ENCODE results near the gene RIN3.

Gene RIN3
- total RNA-seq, result 8.9 to 50.5 (median 23.5) reads per million in 9 experiments

- H3K9me3 Mint-ChIP-seq, result no peaks in the 10 kb centered on the region
- H3K4me1 Mint-ChIP-seq (ENCODE audit: low read depth in 2 of 2), result peaks cover 43 to 48% of the 10 kb centered on the region in 2 donors
- H3K4me3 Mint-ChIP-seq, result peak within 1 kb of the TSS; percentile 85
- H3K27ac Mint-ChIP-seq, result peak within 1 kb of the TSS; percentile 92 to 99
- DNase-seq, result peak; percentile 40 to 43 (median 40)
- peak; percentile 70 for ATAC-seq (replicated peaks)
- no peaks in the 10 kb centered on the region for H3K27me3 Mint-ChIP-seq
- peaks cover 6% of the 10 kb centered on the region for H3K36me3 Mint-ChIP-seq (ENCODE audit: insufficient read depth)
Observed at GRCh38 chr14:92513204-92513965, at the start of gene RIN3. Gene RIN3, plus strand, starts transcription at chr14:92513781. Its CDS starts 152 bp downstream, at chr14:92513933.

- H3K27ac Mint-ChIP-seq, result peak overlapping the region in 1 of 2 donors; percentile 97
- no peaks in the 10 kb centered on the region for H3K27me3 Mint-ChIP-seq
- no peak overlapping the region for H3K4me3 Mint-ChIP-seq
- no peaks in the 10 kb centered on the region for H3K36me3 Mint-ChIP-seq (ENCODE audit: insufficient read depth)
- no peak for ATAC-seq (replicated peaks)
- peaks cover 23 to 31% of the 10 kb centered on the region in 2 donors for H3K4me1 Mint-ChIP-seq (ENCODE audit: low read depth in 2 of 2)
- no peak for DNase-seq
- no peaks in the 10 kb centered on the region for H3K9me3 Mint-ChIP-seq
Observed at GRCh38 chr14:92464156-92464555, 49.4 kb upstream of the RIN3 start.

- Mint-ChIP-seq H3K27me3 (no peaks in the 10 kb centered on the region), H3K4me1 (ENCODE audit: low read depth in 2 of 2) (peaks cover 23 to 30% of the 10 kb centered on the region in 2 donors), H3K27ac (peak overlapping the region in 1 of 2 donors; percentile 53), H3K4me3 (no peak overlapping the region), H3K36me3 (ENCODE audit: insufficient read depth) (no peaks in the 10 kb centered on the region), H3K9me3 (no peaks in the 10 kb centered on the region)
- ATAC-seq (replicated peaks) (no peak), DNase-seq (no peak)
Observed at GRCh38 chr14:92464716-92465115, 48.9 kb upstream of the RIN3 start.

- Mint-ChIP-seq H3K4me3 (no peak overlapping the region), H3K4me1 (ENCODE audit: low read depth in 2 of 2) (peaks cover 19 to 27% of the 10 kb centered on the region in 2 donors), H3K27ac (peak overlapping the region; percentile 35 to 53), H3K27me3 (no peaks in the 10 kb centered on the region), H3K36me3 (ENCODE audit: insufficient read depth) (no peaks in the 10 kb centered on the region), H3K9me3 (no peaks in the 10 kb centered on the region)
- no peak for ATAC-seq (replicated peaks)
- DNase-seq, result no peak
Observed at GRCh38 chr14:92465353-92466055, 48.1 kb upstream of the RIN3 start.

- no peaks in the 10 kb centered on the region for H3K27me3 Mint-ChIP-seq
- ATAC-seq (replicated peaks) (no peak), DNase-seq (no peak)
- no peaks in the 10 kb centered on the region for H3K9me3 Mint-ChIP-seq
- H3K27ac Mint-ChIP-seq, result peak overlapping the region in 1 of 2 donors; percentile 35
- peaks cover 15 to 24% of the 10 kb centered on the region in 2 donors for H3K4me1 Mint-ChIP-seq (ENCODE audit: low read depth in 2 of 2)
- no peaks in the 10 kb centered on the region for H3K36me3 Mint-ChIP-seq (ENCODE audit: insufficient read depth)
- H3K4me3 Mint-ChIP-seq, result no peak overlapping the region
Observed at GRCh38 chr14:92466059-92466458, 47.5 kb upstream of the RIN3 start.

GRCh38 chr14:92469515-92469914, 44.1 kb upstream of the RIN3 start:
- Mint-ChIP-seq H3K36me3 (ENCODE audit: insufficient read depth) (no peaks in the 10 kb centered on the region), H3K27me3 (no peaks in the 10 kb centered on the region), H3K9me3 (no peaks in the 10 kb centered on the region), H3K27ac (no peak overlapping the region), H3K4me1 (ENCODE audit: low read depth in 2 of 2) (peaks cover 4 to 8% of the 10 kb centered on the region in 2 donors), H3K4me3 (no peak overlapping the region)
- DNase-seq, result no peak
- no peak for ATAC-seq (replicated peaks)

- Mint-ChIP-seq H3K4me1 (ENCODE audit: low read depth in 2 of 2) (peaks cover 4 to 8% of the 10 kb centered on the region in 2 donors), H3K27me3 (no peaks in the 10 kb centered on the region), H3K4me3 (no peak overlapping the region), H3K27ac (no peak overlapping the region), H3K9me3 (no peaks in the 10 kb centered on the region), H3K36me3 (ENCODE audit: insufficient read depth) (no peaks in the 10 kb centered on the region)
- ATAC-seq (replicated peaks) (no peak), DNase-seq (no peak)
Observed at GRCh38 chr14:92470215-92470614, 43.4 kb upstream of the RIN3 start.

GRCh38 chr14:92470811-92471210, 42.8 kb upstream of the RIN3 start:
- Mint-ChIP-seq H3K9me3 (no peaks in the 10 kb centered on the region), H3K27ac (no peak overlapping the region), H3K4me3 (no peak overlapping the region), H3K36me3 (ENCODE audit: insufficient read depth) (no peaks in the 10 kb centered on the region), H3K4me1 (ENCODE audit: low read depth in 2 of 2) (peaks cover 4 to 8% of the 10 kb centered on the region in 2 donors), H3K27me3 (no peaks in the 10 kb centered on the region)
- ATAC-seq (replicated peaks) (no peak), DNase-seq (no peak)

GRCh38 chr14:92471919-92472318, 41.7 kb upstream of the RIN3 start:
- ATAC-seq (replicated peaks), result no peak
- Mint-ChIP-seq H3K27me3 (no peaks in the 10 kb centered on the region), H3K27ac (no peak overlapping the region), H3K4me1 (ENCODE audit: low read depth in 2 of 2) (peaks cover 4 to 8% of the 10 kb centered on the region in 2 donors), H3K4me3 (no peak overlapping the region), H3K36me3 (ENCODE audit: insufficient read depth) (no peaks in the 10 kb centered on the region), H3K9me3 (no peaks in the 10 kb centered on the region)
- DNase-seq, result no peak

- Mint-ChIP-seq H3K27me3 (no peaks in the 10 kb centered on the region), H3K4me1 (ENCODE audit: low read depth in 2 of 2) (peaks cover 4 to 8% of the 10 kb centered on the region in 2 donors), H3K36me3 (ENCODE audit: insufficient read depth) (no peaks in the 10 kb centered on the region), H3K27ac (no peak overlapping the region), H3K9me3 (no peaks in the 10 kb centered on the region), H3K4me3 (no peak overlapping the region)
- ATAC-seq (replicated peaks) (no peak), DNase-seq (no peak)
Observed at GRCh38 chr14:92472860-92473259, 40.7 kb upstream of the RIN3 start.

GRCh38 chr14:92473261-92473968, 40.2 kb upstream of the RIN3 start:
- Mint-ChIP-seq H3K4me1 (ENCODE audit: low read depth in 2 of 2) (peaks cover 4 to 8% of the 10 kb centered on the region in 2 donors), H3K4me3 (no peak overlapping the region), H3K27ac (no peak overlapping the region), H3K36me3 (ENCODE audit: insufficient read depth) (no peaks in the 10 kb centered on the region), H3K9me3 (no peaks in the 10 kb centered on the region), H3K27me3 (no peaks in the 10 kb centered on the region)
- DNase-seq (no peak), ATAC-seq (replicated peaks) (no peak)

GRCh38 chr14:92473969-92474535, 39.5 kb upstream of the RIN3 start:
- H3K36me3 Mint-ChIP-seq (ENCODE audit: insufficient read depth), result no peaks in the 10 kb centered on the region
- DNase-seq, result no peak

GRCh38 chr14:92475037-92475436, 38.5 kb upstream of the RIN3 start:
- Mint-ChIP-seq H3K4me1 (ENCODE audit: low read depth in 2 of 2) (peaks cover 4 to 8% of the 10 kb centered on the region in 2 donors), H3K36me3 (ENCODE audit: insufficient read depth) (no peaks in the 10 kb centered on the region), H3K9me3 (no peaks in the 10 kb centered on the region), H3K27ac (peak overlapping the region in 1 of 2 donors; percentile 32), H3K27me3 (no peaks in the 10 kb centered on the region), H3K4me3 (no peak overlapping the region)
- no peak for DNase-seq
- no peak for ATAC-seq (replicated peaks)

More at GRCh38 chr14:92473969-92474535, 39.5 kb upstream of the RIN3 start:
- Mint-ChIP-seq H3K4me1 (ENCODE audit: low read depth in 2 of 2) (peaks cover 4 to 8% of the 10 kb centered on the region in 2 donors), H3K27me3 (no peaks in the 10 kb centered on the region), H3K4me3 (no peak overlapping the region), H3K9me3 (no peaks in the 10 kb centered on the region), H3K27ac (no peak overlapping the region)
- no peak for ATAC-seq (replicated peaks)
